Measurements from ENCODE around the gene IFT88.

Gene IFT88

DNA sequence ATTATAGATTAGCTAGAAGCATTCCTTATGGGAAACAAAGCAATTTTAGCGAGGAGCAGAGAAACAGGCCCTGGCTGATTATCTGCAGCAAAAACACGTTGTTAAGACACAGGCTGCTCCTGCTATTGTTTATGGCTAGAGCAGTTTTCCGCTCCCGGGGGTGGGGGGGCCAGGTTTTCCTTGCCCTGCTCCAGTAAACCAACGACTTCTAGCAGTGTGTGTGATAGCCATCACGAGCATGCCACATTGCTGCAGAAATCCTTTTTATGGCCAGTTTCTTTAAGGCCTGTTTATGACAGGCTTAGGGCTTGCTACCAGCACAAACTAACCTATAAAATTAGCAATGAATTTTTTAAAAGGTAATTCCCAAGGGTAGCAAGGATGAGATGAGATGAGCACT is 118.1 kb downstream of the IFT88 start:
- DNase-seq (ENCODE audit: low read depth in 3 of 3), result no peak

DNA sequence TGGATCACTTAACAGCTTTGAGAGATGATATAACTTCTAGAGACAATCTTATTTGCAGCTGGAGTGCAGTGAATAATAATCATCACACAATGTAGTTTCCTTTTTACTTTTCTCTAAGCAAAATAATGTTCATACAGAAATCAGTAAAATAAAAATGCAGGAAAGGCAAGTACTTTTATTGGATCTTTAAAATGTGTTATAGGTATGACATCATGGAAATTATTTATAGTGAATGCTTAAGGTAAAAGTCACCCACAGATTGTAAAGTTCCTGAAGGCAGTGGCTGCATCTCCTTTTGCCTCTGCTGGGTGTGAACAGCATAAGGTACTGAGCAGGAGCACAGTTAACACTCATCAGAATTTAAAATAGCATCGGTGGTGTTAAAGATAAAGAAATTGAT is 119.2 kb downstream of the IFT88 start:
- no peak for DNase-seq (ENCODE audit: low read depth in 3 of 3)

DNA sequence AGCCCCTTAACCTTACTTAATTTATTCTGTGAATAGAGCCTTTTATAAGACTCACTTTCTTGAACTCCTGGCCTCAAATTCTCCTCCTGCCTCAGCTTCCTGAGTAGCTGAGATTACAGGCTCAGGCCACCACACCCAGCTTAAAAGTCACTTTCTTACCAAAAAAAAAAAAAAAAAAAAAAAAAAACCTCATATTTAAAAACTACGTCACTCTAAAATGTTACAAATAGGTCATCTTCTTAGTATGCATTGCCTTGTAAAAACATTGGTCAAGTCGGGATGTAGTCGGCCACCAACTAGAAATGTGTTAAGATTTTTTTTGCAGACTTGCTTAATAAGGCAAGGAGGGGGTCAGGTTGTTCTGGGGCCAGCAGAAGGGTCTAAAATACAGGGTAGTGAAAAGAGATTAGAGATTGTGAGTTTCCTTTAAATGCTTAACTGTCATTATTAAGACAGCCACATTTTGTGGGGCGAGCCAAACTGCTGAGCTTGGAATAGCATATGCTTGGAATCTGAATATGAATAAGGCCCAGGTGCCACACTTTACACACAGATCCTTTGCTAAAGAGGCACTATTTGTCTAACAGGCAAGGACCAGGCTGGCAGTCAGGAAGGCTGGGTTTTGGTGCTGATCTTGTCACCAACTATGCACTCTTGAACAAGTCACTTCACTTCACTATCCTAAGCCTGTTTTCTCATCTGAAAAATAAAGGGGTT is 120.1 kb downstream of the IFT88 start:
- DNase-seq (ENCODE audit: low read depth in 3 of 3), result no peak

DNA sequence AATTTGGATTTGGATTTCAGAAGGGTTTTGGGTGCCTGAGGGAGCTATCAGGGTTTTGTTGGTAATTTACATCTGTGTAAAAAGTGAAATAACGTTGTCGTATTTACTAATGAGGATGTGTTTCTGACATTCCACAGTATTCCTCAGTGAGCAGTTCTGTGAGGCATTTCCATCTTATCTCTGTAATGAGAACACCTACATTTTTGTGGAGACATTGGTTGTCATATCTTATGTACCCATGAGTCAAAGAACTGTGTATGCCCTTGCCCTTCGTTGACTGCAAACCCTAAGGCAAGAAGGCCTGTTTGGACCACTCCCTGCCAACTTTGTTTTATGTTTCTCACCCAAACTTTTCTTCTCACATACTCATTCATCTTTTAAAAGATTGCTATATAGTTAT is 122.3 kb downstream of the IFT88 start:
- no peak for DNase-seq (ENCODE audit: low read depth in 3 of 3)

DNA sequence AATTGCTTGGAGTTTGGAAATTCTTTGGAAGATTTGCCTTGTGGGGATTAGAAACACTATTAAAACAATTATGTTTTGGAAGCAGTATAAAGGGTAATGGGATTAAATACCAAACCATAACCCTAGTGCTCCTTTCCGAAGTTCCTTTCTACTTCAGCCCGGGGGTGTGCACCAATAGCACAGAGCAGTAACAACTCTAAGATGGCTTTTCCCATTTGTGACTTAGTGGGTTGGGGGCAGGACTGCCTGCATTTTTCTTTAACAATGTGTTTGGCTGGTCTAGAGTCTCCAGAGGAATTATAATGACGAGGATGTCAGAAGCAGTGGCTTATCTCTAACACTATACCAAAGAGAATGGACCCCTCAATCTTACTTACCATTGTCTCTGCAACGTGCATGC is 124.7 kb downstream of the IFT88 start:
- no peak for DNase-seq (ENCODE audit: low read depth in 3 of 3)

DNA sequence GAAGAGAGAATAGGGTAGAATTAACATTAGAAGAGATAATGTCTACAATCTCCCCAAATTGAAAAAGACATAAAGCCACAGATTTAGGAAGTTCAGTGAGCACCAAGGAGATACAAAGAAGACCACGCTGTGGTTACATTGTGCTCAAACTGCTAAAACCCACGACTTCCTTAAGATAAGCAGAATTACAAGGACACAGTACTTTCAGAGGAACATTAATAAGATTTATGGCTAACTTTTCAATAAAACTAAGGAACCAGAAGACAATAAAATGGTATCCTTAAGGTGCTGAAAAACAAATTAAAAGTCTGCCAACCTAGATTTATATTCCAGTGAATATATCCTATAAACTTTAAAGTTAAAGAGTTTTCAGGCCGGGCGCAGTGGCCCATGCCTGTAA is 129.1 kb downstream of the IFT88 start:
- DNase-seq (ENCODE audit: low read depth in 3 of 3), result no peak

DNA sequence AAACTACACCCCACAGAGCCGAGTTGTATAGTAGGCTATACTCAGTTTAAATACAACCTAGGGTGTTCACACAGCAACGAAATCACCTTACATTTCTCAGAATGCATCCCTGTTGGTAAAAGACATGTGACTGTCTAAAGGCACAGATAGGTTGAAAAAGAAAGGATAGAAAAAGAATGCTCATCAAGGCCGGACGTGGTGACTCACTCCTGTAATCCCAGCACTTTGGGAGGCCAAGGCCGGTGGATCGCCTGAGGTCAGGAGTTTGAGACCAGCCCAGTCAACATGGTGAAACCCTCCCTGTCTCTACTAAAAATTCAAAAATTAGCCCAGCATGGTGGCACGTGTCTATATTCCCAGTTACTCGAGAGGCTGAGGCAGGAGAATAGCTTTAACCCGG is 132.8 kb downstream of the IFT88 start:
- no peak for DNase-seq (ENCODE audit: low read depth in 3 of 3)

DNA sequence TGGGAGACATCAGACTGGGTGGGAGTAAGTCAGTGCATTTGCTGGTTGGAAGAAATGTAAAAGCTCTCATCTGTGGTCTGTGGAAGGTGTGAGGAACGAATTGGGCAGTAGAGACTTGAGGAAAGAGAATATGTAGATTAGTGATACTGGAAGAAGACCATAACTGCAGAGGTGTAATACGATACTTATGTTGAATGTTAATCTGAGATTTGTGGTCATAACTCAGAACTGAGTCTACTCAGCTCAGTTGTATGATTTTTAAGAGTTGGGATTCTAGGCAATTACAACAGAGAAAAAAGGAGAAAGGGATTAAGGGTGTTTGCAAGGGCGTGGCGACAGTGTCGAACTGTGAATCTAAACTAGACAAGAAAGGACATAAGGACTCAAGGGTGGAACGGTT is 133.3 kb downstream of the IFT88 start:
- no peak for DNase-seq (ENCODE audit: low read depth in 3 of 3)

DNA sequence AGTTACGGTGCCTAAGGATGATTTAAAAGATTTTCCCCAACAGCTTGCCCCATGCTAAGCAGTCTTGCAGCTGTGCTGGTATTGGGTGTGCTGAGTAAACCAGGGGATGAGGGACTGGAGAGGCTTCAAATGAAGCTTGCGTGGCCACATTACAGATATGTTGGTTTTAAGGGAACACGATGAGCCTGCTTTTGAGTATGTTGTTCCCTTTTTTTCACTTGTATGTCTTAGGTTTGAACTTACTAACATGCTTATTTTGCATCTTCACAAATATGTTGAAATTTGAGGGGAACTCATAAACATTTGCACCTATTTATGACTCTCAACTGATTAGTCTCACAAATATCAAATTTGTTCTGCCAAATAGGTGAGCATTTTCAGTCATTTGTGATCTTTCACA is 134.5 kb downstream of the IFT88 start:
- DNase-seq (ENCODE audit: low read depth in 3 of 3), result no peak

DNA sequence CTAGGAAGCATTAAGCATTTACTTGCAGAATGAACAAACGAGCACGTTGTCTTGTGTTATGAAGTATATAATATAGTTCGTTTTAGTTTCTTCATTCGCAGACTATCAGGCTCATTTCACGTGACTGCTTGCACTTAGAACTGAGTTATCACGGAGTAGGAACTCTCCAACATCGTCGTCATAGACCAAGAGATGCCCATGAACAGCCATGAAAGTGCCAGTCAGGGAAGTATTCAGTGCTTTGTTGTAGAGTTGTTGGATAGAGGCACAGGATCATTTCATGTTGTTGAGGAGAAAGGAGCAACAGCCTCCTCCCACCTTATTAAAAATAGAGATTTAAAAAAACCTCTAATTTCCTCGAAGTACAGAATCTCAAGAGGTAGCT is 135.6 kb downstream of the IFT88 start:
- DNase-seq (ENCODE audit: low read depth in 3 of 3), result no peak

DNA sequence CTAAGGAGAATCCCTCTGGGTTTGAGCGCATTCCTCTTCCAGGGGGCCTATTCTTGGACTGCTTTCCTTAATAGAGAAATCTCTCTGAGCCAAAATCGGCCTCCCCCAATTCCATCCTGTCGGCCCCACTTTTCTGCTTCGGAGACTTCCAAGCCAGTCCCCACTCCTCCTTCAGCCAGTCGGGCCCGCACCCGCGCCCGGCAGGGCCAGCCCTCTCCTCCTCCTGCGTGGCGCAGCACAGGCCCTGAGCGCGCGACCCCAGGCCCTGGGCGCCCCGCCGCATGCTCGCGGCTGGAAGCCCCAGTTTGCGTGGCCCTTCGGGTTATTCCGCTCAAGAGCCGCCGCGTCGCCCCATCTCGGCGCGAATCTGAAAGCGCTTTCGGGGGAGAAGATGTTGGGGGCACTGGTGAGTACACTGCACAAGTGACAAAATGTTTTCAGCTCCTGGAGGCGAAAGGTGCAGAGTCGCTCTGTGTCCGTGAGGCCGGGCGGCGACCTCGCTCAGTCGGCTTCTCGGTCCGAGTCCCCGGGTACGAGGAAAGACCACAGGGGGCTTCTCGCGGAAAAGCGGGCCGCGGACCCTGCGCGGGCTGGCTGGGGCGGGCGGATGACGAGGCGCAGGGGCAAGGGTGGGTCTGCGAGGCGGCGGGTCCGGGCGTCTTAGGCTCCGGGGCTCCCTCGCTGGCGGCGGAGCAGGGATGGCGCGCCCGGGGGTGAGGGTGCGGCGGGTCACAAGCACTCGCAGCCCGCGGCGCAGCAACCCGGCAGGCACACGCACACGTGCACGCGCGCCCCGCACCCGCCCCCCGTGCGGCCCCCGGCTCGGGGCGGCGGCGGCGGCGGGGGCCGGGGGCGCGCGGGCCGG is 136.2 kb downstream of the IFT88 start, which contains the start of gene IL17D:
Gene IL17D, plus strand, starts transcription at position 785 of the 865 bp plus-strand sequence. CDS start 303 bp downstream, outside the sequence.
- no peak for DNase-seq (ENCODE audit: low read depth in 3 of 3)

DNA sequence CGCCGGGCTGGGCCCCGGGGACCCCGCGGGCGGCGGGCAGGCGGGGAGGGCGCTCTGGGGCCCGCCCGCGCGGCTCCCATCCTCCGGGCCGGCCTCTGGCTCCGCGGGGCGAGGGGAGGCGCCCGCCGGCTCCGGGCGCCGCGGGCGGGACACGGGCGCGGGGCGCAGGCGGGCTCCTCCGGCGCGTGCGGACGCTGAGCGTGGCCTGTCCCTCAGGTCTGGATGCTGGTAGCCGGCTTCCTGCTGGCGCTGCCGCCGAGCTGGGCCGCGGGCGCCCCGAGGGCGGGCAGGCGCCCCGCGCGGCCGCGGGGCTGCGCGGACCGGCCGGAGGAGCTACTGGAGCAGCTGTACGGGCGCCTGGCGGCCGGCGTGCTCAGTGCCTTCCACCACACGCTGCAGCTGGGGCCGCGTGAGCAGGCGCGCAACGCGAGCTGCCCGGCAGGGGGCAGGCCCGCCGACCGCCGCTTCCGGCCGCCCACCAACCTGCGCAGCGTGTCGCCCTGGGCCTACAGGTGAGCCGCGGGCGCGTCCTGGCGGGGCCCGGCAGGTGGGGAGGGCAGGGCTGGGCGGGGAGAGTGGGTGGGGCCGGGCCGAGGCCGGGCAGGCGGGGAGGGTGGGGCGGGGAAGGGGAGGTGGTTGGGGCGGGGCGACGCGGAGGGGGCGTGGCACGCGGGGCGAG is 137.0 kb downstream of the IFT88 start:
- DNase-seq (ENCODE audit: low read depth in 3 of 3), result peak; percentile 33 to 70 (median 58)

DNA sequence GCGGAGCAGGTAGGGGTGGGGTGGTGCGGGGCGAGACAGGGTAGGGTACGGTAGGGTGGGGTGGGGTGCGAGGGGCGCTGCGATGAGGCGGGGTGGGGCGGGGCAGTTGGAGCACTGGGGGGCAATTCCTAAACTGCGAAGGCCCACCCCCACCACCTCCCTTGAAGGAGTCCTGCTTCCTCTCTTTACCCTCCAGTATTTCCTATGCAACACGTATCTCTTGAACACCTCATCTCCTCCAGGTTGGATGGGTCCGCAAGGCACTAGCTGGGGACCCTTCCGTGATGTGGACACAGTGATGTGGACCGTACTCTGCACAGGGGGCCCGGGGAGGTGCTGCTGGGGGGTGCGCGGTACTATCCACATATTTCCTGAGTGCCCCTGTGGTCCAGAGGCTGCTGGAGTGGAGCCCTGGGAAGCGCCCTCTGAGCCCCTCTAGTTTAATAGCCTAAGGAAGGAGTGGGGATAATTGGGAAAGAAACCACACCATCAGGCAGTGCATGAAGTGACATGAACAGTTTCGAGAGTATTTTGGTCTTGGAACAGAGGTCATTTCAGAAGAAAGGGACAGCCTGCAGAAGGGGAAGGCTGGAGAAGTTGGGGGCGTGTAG is 137.6 kb downstream of the IFT88 start:
- no peak for DNase-seq (ENCODE audit: low read depth in 3 of 3)

DNA sequence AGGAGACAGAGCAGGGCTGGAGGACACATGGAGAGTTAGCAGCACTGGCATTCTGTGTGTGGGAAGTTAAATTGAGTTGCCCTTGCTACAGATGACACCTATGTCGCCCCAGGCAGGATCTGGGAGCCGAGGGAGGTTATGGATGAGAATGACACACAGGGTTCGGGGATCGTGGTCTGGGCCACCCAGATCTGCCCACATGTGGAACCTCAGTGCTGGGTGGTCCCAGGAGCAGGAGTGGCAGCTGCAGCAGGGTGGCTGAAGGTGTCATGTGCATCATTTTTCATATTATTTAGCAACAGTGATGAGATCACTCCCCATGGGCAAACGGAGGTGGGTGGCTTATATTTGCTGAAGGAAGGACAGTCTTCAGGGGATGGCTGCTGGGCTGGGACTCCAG is 139.7 kb downstream of the IFT88 start:
- DNase-seq (ENCODE audit: low read depth in 3 of 3), result no peak

DNA sequence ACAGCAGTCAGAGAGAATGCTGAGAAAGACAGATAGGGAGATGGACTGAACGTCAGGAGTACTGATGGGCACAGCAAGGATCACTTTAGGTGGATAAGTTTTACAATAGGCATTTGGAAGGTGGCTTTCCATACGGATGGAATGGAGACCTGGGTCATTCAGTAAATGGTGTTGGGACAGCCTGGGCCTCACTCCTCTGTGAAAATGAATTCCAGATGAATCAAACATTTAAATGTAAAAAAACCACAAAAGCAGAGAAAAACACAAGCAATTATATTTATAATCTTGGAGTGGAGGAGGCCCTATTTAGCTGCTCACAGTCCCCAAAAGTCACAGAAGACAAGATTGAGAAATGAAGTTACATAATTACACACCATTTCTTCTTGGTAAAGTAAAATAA is 141.3 kb downstream of the IFT88 start:
- DNase-seq (ENCODE audit: low read depth in 3 of 3), result no peak

DNA sequence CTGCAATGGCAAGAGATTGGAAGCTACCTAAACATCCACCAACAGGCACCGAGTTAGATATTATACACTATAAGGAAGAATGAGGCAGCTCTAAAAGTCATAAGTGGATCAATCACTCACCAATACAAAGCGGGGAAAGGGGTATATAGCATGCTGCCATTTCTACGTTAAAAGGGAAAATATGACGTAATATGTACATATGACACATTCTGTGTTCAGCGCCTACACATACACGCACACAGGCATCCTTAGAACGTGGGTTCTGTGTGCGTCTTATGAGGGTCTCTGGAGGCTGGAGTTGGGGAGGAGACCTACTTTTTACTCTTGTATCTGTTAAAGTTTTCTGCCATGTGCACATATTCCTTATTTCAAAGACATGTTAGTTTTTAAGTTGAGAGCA is 142.4 kb downstream of the IFT88 start:
- no peak for DNase-seq (ENCODE audit: low read depth in 3 of 3)

DNA sequence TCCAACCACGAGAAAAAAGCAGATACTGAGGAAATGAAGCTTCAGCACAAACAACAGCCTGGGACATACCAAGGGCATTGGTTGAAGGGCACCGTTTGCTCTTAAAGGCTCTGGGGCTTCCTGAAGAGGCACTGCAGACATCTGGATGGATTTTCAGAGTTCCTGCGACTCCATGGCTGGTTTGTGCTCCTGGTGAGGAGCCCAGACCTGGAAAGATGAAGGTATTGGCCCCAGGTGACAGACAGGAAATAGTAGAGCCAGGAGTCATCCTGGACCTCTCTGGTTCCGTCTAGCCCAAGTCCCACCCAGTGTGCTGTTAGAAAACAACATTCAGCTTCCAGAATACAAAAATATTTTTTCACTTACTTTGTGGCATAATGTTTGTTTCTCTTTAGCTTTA is 142.8 kb downstream of the IFT88 start:
- no peak for DNase-seq (ENCODE audit: low read depth in 3 of 3)

DNA sequence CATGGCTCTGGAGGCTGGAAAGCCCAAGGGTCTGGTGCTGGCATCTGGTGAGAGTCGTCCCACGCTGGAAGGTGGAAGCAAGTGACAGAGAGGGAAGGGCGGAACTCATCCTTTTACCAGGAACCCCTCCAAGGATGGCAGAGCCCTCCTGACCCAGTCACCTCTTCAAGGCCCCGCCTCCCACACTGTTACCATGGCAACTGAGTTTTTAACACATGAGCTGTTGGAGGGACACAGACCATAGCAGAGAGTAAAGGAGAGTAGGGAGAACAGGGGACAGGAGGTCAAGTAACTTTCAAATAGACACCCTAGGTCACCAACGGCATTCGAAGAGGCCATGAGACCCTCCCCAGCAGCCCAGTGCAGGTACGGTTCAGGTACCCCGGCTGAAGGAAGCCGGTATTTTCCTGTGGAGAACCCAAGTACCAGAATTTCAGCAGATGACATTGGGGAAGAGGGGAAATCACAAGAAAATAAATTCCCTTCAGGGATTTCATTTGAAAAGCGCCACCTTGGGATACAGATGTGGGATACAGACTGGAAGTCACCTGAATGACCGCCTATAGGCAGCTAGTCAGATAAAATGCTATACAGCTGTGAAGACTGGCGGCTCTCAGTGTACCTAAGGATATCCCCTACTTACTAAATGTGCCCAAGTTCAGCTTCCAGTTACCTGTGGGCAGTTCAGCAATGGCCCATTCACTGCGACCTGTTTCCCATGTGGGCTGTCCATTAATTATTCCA is 144.5 kb downstream of the IFT88 start:
- no peak for DNase-seq (ENCODE audit: low read depth in 3 of 3)

DNA sequence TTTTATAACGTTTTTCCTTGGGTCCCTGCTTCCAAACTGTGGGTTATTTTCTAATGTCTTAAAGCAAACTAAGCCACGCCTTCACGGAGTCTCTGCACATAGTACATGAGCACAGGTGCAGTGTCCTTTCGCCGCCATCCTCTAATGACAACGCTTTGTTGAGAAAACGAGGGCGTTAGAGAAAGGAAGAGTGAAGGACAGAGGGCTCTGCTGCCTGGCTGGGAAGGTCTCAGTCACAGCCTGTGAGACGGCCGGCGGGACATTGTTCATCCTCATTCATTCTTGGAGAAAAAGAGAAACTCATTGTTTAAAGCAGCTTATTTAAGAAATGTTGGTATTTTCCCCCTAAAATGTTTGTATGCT is 146.0 kb downstream of the IFT88 start:
- DNase-seq (ENCODE audit: low read depth in 3 of 3), result no peak

DNA sequence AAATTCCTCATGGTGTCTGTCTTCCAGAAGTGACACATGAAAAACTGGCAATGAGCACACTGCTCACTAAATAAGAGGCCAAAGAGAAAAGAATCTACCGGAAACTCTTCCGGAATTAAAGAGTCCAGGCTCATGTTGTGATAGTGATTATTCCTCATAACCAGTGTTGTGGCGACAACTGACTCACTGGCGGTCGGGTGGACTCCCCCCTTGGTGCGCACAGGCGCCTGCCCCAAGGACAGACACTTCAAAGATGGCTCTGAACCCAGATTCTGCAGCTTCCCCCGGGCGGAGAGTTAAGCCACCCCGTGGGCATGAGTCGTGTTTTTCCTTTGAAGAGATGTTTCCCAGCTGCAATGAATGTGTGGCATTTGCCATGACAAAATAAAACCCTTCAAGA is 146.8 kb downstream of the IFT88 start:
- DNase-seq (ENCODE audit: low read depth in 3 of 3), result no peak

DNA sequence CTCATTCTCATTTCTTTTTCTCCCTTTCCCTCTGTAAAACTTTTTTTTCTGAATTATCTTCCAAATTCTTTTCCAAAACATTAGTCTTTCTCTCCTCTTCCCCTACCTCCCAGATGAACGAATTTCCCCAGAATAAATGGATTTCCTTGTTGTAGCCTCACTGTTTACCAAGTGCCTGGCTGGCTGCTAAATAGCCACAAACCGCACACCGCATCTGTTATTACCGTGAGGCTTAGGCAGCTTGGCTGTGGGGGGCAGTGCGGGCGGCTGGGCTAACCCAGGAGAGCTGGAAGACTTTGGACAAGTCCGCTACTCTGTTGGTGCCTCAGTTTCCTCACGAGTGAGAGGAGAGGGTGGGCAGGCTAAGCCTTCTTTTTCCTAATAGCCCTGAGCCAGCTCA is 147.2 kb downstream of the IFT88 start:
- DNase-seq (ENCODE audit: low read depth in 3 of 3), result no peak
